ELF-1 (cell line): Measurements from ENCODE around the gene NOTO.
A peak's percentile ranks its signal among the peaks of the same experiment; 100 is the strongest.

Experiments used
- DNase-seq: peaks from one replicate; pipeline ENCODE4 v3.0.0-alpha.2; 2016; ENCODE audit warnings: low read depth, low spot score

NOTO gene

DNA sequence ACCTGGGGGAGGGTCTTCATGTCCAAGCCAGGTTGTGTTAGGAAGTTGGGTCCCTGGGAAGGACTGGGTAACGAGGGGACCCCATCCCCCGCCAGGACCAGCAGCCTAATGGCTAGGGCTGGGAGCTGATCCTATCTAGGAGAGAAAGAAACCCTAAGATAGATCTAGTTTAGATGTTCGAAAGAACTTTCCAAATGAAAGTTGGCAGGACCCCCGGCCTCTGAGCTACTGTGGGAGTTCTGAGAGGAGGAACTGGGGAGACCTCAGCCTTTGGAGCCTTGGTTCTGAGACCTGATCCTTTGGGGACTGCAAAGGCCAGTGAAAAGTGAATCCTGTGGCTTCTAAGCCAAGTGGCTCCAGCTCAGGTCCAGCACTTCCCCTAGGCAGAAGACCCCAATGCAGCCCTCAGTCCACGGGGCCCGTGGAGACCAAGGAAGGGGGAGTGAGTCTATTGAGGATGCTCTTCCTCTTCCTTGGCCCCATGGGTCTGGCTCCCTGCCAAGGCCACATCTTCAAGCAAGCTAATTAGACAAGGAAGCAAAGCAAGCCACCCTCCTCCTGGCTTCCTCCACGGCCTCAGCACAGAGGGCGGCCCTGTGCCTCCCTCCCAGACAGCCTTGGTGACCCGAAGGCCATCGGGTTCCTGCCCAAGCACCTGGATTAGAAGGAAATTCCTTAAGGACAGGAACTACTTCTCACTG, 55.2 kb downstream of the NOTO start:
- DNase-seq = no peak

DNA sequence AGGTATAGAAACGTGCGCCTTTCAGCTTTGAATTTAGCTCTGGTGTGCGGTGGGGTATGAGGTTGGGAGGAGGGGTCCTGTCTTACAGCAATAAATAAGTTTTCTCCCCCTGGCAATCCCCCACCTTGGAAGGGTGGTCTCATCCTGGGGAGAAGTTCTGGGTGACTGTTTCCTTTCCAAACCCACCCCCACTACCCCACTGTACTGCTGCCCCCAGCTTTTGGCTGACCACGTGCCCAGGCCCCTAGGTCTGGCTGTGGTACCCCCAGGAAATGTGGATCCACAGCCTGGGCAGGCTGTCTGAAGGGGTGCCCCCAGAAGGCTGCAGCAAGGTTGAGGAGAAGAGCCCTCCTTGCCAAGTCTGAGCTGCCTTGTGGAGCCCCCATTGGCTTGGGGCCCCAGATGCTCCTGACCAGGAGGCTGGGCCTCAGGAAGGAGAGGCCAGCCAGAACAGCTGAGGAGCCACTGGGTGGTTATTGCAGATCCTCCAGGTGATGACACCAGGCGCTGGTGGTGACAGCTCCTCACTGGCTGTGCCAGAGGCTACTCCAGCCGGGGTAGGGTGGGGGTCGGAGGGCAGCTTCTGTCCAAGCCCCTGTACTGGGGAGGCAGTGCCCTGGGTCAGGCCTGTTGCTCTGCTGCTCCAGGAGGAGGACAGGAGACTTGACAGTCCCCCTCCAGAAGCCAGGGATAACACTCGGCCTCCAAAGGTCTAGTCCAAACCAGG, 56.0 kb downstream of the NOTO start:
- no peak for DNase-seq

DNA sequence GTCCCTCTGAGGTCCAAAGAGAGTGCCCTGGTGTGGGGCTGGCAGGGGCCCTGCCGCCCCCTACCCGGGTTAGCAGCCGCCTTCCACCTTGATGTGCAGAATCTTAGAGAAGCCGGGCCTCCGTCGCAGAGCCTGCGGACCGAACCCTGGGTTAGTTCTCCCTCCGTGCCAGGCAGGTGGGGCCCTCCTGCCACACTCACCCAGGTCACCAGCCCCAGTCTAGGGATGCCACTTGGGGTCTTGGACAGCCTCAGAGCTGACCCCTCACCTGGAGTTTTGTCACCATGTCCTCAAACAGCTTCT, 56.5 kb downstream of the NOTO start:
- no peak for DNase-seq

DNA sequence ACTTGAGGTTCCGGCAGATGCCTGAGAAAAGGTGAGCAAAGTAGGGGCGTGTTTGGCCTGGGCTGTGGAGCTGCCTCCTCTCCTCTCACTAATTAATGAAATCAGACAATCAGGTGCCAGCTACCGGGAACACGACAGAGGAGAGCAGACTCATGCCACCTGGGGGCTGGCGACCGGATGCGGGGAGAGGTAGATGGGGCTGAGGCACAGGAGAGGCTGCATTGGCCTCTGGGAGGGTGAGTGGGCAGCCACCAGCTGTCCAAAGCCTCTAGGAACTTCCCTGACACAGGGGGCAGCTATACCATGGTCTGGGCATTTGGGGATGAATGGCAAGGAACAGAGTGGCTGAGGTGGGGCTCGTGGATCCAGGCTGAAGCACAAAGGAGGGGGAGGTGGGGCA, 56.9 kb downstream of the NOTO start:
- DNase-seq = no peak

DNA sequence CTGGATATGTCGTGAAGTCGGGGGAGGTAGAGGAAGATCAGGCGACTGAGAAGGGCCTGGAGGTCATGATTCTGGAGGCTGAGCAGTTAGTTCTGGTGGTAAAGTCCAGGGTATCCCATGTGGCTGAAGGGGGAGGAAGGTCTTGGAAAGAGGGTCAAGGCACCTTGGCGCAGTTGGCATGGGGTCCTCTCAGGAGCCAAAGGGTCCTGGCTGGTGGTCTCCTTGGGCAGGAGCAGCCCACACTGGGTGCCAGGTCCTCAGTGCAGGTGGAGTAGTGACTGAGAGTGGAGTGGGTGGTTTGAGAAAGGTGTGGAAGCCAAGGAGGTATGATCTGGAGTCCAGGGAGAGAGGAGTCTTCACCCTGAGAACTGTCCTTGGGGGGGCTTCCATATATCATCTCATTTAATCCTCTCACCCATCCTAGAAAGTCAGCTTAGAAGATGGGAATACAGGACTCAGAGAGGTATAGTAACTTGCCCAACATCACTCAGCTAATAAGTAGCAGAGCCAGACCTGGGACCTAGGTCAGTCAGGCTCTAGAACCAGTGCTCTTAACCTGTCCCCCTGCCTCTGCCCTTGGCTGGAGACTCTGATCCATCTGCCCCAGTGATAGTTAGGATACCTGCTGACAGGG, 57.4 kb downstream of the NOTO start:
- no peak for DNase-seq

DNA sequence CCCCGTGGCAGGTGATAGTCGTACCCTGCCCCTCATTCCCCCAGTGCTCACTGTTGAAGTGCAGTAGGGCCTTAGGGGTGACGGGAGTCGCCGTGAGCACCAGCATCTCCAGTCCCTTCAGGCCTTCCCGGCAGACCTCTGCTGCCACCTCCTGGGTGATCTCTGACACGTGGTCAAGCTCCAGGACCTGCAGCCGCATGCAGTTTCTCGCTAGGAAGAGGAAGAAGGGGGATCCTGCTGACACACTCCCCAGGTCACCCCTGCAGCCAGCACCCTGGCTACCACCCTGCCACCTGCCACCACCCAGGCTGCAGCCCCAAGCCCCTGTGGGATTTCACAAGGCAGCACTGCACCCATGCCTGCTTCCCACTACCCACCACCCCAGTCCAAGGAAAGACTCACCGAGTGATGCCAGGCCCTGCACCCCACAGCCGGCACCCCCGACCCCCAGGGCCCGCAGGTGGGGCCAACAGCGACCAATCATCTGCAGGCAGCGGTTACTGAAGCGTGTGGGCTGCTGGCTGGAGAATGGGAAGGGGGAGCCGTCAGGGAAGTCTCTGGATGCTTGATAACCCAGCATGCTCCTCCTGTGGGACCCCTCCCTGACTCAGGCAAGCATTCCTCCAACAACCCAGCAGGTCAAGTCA, 58.1 kb downstream of the NOTO start:
- peak; percentile 74 for DNase-seq
